Fibroblast of pulmonary artery (primary cell): ENCODE measurements around the gene NANOGP8.

Experiments
- DNase-seq: peaks from one replicate; pipeline ENCODE4 v3.0.0-alpha.2; 2010; ENCODE audit warnings: low read depth
- H3K4me3 ChIP-seq: replicated peaks from 2 replicates; pipeline ENCODE4 v1.5.1; 2011; ENCODE audit warnings: low read depth, mild to moderate bottlenecking, control low read depth, low read length, moderate library complexity
- TF ChIP-seq, protein P1 (sequence below): IDR thresholded peaks from 2 replicates; pipeline ENCODE4 v1.5.1; 2011; ENCODE audit warnings: mild to moderate bottlenecking, control low read depth, low read length, inconsistent platforms; ENCODE audit errors: missing control alignments

NANOGP8 gene

DNA sequence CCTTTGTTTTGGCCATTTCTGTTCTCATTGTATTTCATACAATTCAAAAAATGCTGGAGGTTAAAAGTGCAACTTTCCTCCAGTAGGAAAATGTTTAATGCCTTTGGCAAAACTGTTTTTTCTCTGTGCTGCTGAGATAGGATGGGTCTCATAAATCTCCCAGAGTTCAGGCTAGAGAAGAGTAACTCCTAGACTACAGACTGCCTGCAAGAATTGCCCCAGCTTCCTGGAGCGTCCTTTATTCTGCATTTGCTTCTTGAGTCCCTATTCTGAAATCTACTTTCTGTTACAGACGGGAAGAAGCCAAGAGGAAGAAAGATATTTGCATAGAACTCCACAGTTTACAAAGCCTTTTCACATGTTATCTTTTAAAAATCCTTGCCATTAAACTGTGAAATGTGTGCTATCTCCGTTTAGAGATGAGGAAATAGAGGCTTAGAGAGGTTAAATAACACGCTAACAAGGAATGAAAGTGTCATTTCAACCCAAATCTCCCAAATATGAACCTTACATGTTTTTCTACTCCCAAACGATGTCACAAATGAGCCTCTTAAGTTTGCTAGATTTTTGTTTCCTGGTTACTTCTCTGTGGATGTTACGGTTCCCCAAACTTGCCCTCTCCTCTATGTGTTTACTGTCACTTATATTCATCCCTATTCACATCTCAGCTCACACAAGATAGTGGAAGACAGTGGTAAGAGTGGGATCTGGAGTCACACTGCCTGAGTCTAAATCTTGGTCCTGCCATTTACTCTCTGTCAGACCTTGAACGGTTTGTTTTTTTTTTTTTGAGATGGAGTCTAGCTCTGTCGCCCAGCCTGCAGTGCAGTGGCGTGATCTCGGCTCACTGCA lies 17.4 kb downstream of the NANOGP8 start:
- no peak overlapping the region for H3K4me3 ChIP-seq
- TF ChIP-seq, protein P1, sequence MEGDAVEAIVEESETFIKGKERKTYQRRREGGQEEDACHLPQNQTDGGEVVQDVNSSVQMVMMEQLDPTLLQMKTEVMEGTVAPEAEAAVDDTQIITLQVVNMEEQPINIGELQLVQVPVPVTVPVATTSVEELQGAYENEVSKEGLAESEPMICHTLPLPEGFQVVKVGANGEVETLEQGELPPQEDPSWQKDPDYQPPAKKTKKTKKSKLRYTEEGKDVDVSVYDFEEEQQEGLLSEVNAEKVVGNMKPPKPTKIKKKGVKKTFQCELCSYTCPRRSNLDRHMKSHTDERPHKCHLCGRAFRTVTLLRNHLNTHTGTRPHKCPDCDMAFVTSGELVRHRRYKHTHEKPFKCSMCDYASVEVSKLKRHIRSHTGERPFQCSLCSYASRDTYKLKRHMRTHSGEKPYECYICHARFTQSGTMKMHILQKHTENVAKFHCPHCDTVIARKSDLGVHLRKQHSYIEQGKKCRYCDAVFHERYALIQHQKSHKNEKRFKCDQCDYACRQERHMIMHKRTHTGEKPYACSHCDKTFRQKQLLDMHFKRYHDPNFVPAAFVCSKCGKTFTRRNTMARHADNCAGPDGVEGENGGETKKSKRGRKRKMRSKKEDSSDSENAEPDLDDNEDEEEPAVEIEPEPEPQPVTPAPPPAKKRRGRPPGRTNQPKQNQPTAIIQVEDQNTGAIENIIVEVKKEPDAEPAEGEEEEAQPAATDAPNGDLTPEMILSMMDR = no peak
- peak; percentile 8 for DNase-seq

DNA sequence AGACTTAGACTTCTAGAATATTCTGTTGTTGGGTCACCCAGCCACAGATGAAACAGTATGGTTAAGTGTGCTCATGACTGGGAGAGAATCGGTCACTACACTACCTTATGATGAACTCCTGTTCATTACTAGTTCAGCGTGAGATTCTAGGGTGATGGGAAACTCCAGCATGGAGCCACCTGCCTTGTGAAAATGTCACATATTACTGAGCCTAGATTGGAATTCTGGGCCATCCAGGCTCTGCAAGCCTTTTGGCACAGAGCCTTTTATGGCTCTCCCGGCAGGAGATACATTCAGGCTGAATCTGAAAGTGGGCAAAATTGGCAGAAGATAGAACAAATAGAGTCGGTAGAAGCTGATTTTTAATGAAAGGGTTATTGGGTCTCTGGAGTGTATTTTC lies 19.0 kb downstream of the NANOGP8 start:
- H3K4me3 ChIP-seq = no peak overlapping the region
- no peak for DNase-seq
- TF ChIP-seq, protein P1 = no peak

DNA sequence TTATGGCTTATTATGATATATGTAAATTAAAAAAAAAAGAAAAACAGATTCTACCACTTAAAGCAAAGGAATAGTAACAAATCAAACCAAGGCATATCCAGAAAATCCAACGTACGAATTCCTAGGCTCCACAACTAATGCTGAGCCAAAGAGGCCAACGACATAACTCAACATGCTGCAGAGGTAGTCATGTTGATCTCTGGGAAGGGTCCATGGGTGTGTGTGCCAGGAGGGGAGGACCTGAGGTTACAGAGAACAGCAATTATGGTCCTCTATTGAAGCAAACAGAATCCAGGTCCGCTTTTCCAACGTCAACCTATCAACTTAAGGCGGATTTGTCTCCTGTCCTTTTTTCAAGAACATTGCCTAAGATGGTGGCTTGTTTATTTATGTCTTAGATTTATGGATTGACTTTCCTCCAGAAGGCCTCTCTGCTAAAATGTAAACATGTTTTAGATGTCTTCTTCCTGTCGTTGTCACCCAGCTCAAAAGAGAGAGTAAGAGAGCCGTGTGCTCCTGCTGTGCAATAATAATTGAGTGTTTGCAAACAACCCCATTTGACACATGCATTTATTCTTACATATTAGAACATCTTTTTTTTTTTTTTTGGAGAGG lies 20.4 kb downstream of the NANOGP8 start:
- DNase-seq = no peak
- H3K4me3 ChIP-seq = no peak overlapping the region
- TF ChIP-seq, protein P1 = no peak

DNA sequence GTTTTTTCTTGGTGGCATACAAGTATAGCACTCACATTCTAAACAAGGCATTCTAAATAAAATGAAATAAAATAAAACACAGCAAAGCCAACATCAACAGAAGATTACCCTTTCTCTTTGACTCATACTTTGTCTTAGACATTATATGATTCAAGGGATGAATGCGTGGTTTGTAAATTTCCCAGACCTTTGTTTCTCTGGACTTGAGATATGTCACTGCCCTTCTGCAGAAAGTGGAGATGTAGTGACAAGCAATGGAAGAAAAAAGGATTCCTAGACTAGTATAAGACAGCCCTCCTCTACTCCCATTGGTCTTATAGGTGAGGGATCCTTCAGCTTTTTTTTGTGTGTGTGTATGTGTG lies 22.4 kb downstream of the NANOGP8 start:
- TF ChIP-seq, protein P1 = no peak
- DNase-seq = no peak
- no peak overlapping the region for H3K4me3 ChIP-seq

DNA sequence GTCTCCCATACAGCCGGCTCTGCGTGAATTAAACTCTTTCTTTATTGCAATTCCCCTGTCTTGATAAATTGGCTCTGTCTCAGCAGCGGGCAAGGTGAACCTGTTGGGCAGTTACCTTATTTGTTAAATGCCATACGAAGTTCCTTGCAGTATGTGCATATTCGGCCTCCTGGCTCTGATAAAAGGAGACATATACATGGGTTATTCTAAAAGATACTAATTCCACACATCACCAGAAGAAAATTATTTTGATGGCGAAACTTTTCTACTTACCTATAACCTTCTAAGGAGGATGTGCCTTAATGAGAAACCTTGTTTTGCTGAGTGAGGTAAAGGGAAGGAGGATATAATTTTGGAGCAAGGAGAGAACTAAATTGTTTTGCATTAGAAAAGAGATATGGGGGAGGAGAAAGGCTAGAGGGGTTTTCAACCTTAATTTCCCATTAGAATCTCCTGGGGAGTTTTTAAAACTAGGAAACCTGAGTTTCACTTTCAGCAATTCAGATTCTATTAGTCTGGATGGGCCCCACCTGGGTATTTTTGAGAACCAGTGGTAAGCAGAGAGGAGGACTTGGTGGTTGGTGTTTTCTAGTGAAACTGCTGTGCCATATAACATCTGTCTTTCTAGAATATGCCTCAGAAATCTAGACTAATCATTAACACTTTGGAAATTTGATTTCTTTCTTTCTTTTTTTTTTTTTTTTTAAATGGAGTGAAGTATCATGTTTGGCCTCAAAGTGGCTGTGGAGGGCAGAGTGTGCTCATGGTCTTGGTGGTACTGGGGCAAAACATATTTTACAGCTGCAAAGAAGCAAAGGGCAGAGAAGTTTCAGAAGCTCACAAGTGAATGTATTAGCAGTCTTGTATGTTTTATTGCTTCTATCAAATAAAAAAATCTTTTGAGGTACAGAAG lies 23.0 kb downstream of the NANOGP8 start:
- TF ChIP-seq, protein P1 = no peak
- no peak for DNase-seq
- H3K4me3 ChIP-seq = no peak overlapping the region

DNA sequence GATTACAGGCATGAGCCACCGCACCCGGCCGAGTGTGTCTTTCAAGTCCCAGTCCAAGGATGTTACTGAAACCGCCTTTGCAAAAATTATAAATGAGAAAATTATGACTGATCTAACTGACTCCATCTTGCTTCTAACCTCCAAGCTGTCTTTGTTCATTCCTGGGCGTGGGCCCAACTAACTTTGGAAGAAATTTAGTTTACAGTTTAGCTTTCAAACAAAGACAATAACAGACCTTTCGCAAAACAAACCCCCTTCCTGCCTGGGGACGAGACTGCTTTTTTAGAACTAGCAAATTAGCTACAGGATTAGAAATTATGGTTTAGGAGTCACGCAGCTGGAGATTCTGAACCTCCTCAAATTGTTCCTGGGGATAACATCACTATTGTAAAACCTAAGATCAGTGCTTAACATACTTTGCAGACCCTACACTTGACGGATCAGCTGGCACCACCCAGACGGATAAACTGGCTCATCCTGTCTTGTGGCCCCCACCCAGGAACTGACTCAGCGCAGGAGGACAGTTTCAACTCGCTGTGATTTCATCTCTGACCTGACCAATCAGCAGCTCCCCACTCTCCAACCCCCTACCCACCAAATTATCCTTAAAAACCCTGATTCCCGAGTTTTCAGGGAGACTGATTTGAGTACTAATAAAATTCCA lies 23.8 kb downstream of the NANOGP8 start:
- H3K4me3 ChIP-seq = no peak overlapping the region
- no peak for DNase-seq
- TF ChIP-seq, protein P1 = no peak
